Measurements from ENCODE around the gene SPIRE1. TPM values are rescaled to one million over a fixed set of nuclear protein-coding genes. Genes with fewer than 3 reads are reported as not detected.
"Not testable (repeated sequence)": the region's sequence is repeated elsewhere in the genome, so short reads cannot be mapped to it uniquely, and the experiment has no call there.

SPIRE1 gene
- total RNA-seq, 1 donor from 2014 or later: 39.8 TPM

DNA sequence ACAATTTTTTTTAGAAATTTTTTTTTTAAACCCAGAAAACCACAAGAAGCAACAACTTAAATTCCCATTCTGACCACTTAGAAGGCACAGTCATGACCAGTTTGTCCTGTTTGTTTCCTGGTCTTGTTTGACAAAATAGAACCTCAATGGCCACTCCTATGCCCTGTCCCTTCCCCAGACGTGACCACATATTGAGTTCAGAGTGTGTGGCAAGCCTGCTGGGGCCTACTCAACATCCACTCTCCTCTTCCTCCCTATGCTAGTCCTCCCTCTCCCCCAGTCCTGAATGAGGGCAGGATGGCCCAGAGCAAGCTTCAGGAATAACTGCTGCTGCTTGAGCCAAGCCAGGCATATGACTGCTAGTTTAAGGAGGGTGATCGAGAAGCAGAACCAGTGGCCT lies 160.6 kb downstream of the SPIRE1 start:
- DNase-seq (ENCODE audit: low spot score): no peak

DNA sequence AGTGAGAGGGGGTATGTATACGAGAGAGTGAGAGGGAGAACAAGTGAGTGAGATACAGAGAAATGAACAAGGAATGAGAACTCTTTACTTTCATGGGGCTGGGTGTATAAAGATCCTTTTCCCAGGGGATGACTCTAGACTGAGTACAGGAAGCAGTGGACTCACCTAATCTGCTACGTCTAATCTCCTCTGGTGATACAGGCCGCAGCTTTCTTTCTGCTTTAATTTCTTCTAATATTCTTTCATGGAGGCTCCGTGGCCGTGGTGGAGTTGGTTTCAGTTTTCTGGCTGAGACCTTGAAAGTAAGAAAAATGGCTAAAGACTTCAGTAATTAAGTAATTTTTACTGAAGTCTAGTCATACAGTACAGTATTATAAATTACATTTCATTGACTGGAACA lies 165.0 kb downstream of the SPIRE1 start:
- DNase-seq (ENCODE audit: low spot score): no peak

DNA sequence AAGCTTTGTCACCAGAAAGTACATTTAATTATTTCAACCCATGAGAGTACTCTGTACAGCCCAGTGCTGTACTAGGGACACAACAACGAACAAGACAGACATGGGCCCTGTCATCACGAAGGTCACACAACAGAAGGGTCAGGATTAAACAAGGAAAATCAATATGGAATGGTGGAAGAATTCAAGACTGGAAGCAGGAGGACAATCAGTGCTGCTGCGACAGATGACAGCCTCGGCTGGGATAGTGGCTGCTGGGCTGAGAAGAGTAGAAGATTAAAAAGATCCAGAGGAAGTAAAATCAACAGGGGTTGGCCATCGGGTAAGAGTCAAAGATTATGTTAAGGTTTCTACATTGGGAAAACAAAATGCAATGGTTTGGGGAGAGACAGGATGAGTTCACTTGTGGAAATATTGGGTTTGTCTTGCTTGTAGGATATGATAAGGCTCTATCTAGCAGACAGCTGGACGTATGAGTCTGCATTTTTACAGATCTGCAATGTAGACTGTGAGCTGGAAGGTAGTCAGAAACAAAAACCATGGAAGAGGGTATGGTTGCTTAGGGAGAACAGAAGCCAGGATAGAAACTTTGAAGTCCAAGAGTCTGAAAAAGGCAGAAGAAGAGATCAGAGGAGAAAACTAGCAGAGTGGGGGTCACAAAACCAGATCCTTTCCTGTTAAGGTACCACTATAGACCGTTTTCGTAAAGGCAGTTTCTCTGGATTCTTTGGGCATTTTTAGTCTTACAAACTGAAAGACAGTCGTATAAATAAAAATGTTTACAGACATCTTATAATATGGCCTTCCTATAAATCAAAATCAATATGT lies 166.1 kb downstream of the SPIRE1 start:
- no peak for DNase-seq (ENCODE audit: low spot score)

DNA sequence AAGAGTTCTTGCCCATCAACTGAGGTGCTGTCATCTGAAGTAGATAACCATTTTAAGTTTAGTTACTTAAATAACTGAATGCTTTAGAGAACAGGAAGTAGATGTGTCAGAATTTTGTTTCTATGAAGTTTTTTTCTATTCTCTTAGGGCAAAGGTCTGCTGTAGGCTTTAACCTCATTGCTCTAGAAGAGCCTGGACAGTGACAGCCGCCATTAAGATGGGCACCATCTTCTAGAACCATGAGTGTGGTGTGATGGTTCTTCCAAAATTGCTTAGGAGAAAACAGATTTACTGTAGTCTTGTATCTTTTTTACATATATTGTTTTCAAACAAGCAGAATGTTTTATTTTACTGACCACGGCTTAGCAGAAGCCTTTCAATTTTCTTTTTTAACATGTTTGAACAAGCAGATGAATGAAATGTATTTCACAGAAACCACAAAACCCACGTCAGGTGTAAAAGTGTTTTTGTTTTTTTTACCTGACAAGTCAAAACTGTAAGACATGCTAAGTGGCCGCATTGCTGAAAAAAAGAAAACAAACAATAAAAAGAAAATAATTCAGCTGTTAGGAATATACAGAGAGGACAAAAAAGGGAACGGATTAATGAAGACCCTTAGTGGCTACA lies 172.3 kb downstream of the SPIRE1 start:
- no peak for DNase-seq (ENCODE audit: low spot score)

GRCh38 chr18:12481915-12482314 lies 176.0 kb downstream of the SPIRE1 start:
- not testable (repeated sequence) for DNase-seq (ENCODE audit: low spot score)

- no peak for DNase-seq (ENCODE audit: low spot score)
Observed at GRCh38 chr18:12479982-12480381, 177.9 kb downstream of the SPIRE1 start.

DNA sequence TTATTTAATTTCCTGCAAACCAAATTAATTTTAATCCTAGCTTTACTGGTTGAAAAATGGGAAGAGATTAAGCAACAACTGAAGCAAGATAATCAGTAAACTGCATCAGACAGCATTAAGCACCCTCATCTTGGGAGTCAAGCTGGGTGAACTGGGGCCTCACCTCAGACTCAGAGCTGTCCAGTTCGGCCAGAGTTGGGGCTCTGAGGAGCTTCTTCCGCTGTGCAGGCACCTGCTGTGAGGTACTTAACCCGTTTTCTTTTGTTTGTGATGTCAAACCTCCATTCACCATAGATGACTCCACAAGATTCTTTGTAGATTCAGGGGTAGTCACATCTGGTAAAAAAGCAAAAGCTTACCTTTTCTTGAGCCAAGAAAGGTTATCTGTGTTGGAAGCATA lies 178.4 kb downstream of the SPIRE1 start:
- no peak for DNase-seq (ENCODE audit: low spot score)

DNA sequence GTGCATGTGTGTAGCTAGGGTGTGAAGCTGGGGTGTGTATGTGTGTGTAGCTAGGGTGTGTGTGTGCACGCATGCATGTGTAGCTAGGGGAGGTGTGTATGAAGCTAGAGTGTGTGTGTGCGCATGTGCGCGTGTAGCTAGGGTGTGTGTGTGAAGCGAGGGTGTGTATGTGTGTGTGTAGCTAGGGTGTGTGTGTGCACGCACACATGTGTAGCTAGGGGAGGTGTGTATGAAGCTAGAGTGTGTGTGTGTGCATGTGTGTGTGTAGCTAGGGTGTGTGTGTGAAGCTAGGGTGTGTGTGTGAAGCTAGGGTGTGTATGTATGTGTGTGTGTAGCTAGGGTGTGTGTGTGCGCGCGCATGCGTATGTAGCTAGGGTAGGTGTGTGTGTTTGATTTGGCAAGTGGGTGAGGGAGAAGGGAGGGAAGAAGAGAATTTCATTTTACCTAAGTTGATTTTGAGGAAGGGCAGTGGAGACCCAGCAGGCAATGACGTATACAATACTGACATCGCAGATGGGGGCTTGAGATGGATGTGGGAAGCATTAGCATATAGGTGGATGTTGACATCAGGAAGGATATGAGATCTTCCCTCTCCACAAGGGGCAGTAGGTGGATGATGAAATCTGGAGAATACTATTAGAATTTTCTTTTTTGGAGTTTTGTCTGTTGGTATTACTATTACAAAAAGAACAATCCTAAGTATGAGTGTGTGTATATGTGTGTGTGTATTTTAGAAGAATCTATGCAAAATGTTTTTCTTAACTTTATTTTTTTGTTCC lies 179.4 kb downstream of the SPIRE1 start:
- DNase-seq (ENCODE audit: low spot score): no peak

- no peak for DNase-seq (ENCODE audit: low spot score)
Observed at GRCh38 chr18:12477606-12478005, 180.3 kb downstream of the SPIRE1 start.

DNA sequence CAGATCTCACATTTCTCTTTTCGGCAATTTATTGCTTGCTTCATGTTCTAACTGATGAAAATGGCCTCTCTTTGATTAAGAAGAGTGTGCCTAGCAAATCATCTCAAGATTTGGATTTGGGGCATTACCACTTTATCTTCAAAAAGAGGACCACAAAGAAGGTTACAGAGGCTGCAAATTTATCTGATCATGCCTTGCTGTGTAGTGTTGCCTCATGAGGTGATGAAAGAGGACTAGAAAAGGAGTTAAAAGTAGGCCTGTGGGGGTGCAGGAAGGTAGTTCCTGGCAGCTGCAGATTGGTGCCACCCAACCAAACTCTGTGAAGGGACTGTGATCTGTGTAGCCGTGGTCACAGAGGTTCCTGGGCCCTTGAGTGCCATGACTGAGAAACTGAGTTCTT lies 181.0 kb downstream of the SPIRE1 start:
- DNase-seq (ENCODE audit: low spot score): no peak

- no peak for DNase-seq (ENCODE audit: low spot score)
Observed at GRCh38 chr18:12474876-12475275, 183.0 kb downstream of the SPIRE1 start.

DNA sequence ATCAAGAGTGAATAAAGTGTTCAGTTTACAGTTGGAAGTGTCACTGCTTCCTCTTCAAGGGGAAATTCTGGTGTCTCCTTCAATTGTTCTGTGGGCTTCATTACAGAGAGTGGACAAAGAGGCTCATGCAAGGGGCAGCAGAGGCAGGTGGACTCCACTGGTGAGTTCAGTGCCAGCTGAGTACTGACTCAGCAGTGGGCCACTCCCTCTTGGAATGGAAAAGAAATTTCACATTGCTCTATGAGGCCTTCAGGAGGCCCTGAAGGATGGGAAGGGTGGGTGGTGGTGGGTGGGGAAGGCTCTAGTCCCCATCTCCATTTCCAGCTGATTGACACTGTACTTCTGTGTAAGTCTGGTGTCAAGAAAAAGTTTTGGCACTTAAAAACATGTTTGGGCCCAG lies 183.8 kb downstream of the SPIRE1 start:
- no peak for DNase-seq (ENCODE audit: low spot score)

GRCh38 chr18:12470382-12471075 lies 187.4 kb downstream of the SPIRE1 start:
- no peak for DNase-seq (ENCODE audit: low spot score)

DNA sequence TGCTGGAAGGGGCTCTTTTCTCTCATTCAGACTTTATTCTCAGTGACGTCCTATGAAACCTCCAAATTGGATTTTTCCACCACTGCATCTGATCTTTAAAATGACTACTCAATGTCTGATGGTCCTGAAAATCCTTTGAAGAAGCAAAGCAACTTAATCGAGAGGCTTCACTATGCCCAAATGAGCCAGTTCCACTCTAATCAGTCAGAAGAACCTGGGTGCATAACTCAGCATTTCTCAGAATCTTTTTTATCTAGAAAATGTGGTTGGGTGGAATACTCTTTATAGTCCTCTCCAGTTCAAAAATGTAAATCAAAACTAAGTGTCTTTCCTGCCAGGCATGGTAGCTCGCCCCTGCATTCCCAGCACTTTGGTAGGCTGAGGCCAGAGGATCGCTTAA lies 189.5 kb downstream of the SPIRE1 start:
- no peak for DNase-seq (ENCODE audit: low spot score)

DNA sequence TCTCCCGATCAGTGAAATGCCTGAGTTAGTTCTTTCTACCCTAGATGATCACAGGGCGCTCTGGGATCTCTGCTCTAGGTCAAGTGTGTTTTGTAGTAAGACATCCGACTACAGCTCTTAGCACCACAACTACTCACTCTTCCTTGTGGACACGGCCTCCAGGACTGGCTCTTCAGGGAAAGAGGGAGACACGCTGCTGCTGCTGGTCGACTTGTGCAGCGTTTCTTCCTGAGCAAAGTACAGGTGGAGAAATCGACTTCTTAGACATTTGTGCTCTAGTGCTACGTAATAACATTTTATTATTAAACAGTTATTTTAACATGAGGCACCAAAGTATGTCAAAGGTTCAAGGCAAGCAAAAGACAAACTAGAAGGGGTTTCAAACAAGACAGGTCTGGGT lies 193.2 kb downstream of the SPIRE1 start:
- DNase-seq (ENCODE audit: low spot score): no peak

GRCh38 chr18:12463191-12463590 lies 194.7 kb downstream of the SPIRE1 start:
- DNase-seq (ENCODE audit: low spot score): no peak

- no peak for DNase-seq (ENCODE audit: low spot score)
Observed at GRCh38 chr18:12462242-12462641, 195.7 kb downstream of the SPIRE1 start.

- DNase-seq (ENCODE audit: low spot score): no peak
Observed at GRCh38 chr18:12461326-12461725, 196.6 kb downstream of the SPIRE1 start.

GRCh38 chr18:12460874-12461273 lies 197.0 kb downstream of the SPIRE1 start:
- DNase-seq (ENCODE audit: low spot score): no peak

- no peak for DNase-seq (ENCODE audit: low spot score)
Observed at GRCh38 chr18:12458771-12459170, 199.1 kb downstream of the SPIRE1 start.

- DNase-seq (ENCODE audit: low spot score): no peak
Observed at GRCh38 chr18:12456441-12456840, 201.5 kb downstream of the SPIRE1 start.

GRCh38 chr18:12455496-12455895 lies 202.4 kb downstream of the SPIRE1 start:
- no peak for DNase-seq (ENCODE audit: low spot score)

Data from mesenteric fat pad (tissue), 1 donor.